ENCODE results near the gene WDSUB1.

The WDSUB1 gene

GRCh38 chr2:159230145-159230877 lies 56.2 kb downstream of the WDSUB1 start:
- H3K27ac ChIP-seq (ENCODE audit: low read depth, low read length), result no peak overlapping the region
- H3K9me3 ChIP-seq (ENCODE audit: low read length), result no peaks in the 10 kb centered on the region
- H3K27me3 ChIP-seq (ENCODE audit: control insufficient read depth in 1 of 2, insufficient read depth in 2 of 2, low read length in 2 of 2), result no peaks in the 10 kb centered on the region
- H3K4me1 ChIP-seq (ENCODE audit: insufficient read depth, low read length), result peaks cover 6% of the 10 kb centered on the region
- H3K36me3 ChIP-seq (ENCODE audit: insufficient read depth, low read length), result peaks cover 42% of the 10 kb centered on the region
- no peak overlapping the region for H3K9ac ChIP-seq (ENCODE audit: low read length)
- H3K4me3 ChIP-seq (ENCODE audit: low read depth in 1 of 2, low read length in 2 of 2), result no peak overlapping the region

GRCh38 chr2:159229476-159230144 lies 56.9 kb downstream of the WDSUB1 start:
- Histone ChIP-seq H3K4me3 (ENCODE audit: low read depth in 1 of 2, low read length in 2 of 2) (no peak overlapping the region), H3K9ac (ENCODE audit: low read length) (no peak overlapping the region), H3K4me1 (ENCODE audit: insufficient read depth, low read length) (peaks cover 6% of the 10 kb centered on the region), H3K27me3 (ENCODE audit: control insufficient read depth in 1 of 2, insufficient read depth in 2 of 2, low read length in 2 of 2) (no peaks in the 10 kb centered on the region), H3K27ac (ENCODE audit: low read depth, low read length) (no peak overlapping the region), H3K9me3 (ENCODE audit: low read length) (no peaks in the 10 kb centered on the region), H3K36me3 (ENCODE audit: insufficient read depth, low read length) (peaks cover 42% of the 10 kb centered on the region)

- no peaks in the 10 kb centered on the region for H3K27me3 ChIP-seq (ENCODE audit: control insufficient read depth in 1 of 2, insufficient read depth in 2 of 2, low read length in 2 of 2)
- H3K36me3 ChIP-seq (ENCODE audit: insufficient read depth, low read length), result peaks cover 49% of the 10 kb centered on the region
- H3K9me3 ChIP-seq (ENCODE audit: low read length), result no peaks in the 10 kb centered on the region
- H3K4me1 ChIP-seq (ENCODE audit: insufficient read depth, low read length), result peaks cover 6% of the 10 kb centered on the region
- H3K27ac ChIP-seq (ENCODE audit: low read depth, low read length), result no peak overlapping the region
- no peak overlapping the region for H3K9ac ChIP-seq (ENCODE audit: low read length)
- no peak overlapping the region for H3K4me3 ChIP-seq (ENCODE audit: low read depth in 1 of 2, low read length in 2 of 2)
These were observed 58.4 kb downstream of the WDSUB1 start for GRCh38 chr2:159228081-159228581.

GRCh38 chr2:159227467-159227866 lies 59.0 kb downstream of the WDSUB1 start:
- Histone ChIP-seq H3K4me3 (ENCODE audit: low read depth in 1 of 2, low read length in 2 of 2) (no peak overlapping the region), H3K9me3 (ENCODE audit: low read length) (no peaks in the 10 kb centered on the region), H3K36me3 (ENCODE audit: insufficient read depth, low read length) (peaks cover 49% of the 10 kb centered on the region), H3K9ac (ENCODE audit: low read length) (no peak overlapping the region), H3K4me1 (ENCODE audit: insufficient read depth, low read length) (no peaks in the 10 kb centered on the region), H3K27me3 (ENCODE audit: control insufficient read depth in 1 of 2, insufficient read depth in 2 of 2, low read length in 2 of 2) (no peaks in the 10 kb centered on the region), H3K27ac (ENCODE audit: low read depth, low read length) (no peak overlapping the region)

GRCh38 chr2:159226608-159227385 lies 59.7 kb downstream of the WDSUB1 start:
- Histone ChIP-seq H3K9ac (ENCODE audit: low read length) (no peak overlapping the region), H3K36me3 (ENCODE audit: insufficient read depth, low read length) (peaks cover 49% of the 10 kb centered on the region), H3K4me3 (ENCODE audit: low read depth in 1 of 2, low read length in 2 of 2) (no peak overlapping the region), H3K4me1 (ENCODE audit: insufficient read depth, low read length) (no peaks in the 10 kb centered on the region), H3K27ac (ENCODE audit: low read depth, low read length) (no peak overlapping the region), H3K9me3 (ENCODE audit: low read length) (no peaks in the 10 kb centered on the region), H3K27me3 (ENCODE audit: control insufficient read depth in 1 of 2, insufficient read depth in 2 of 2, low read length in 2 of 2) (no peaks in the 10 kb centered on the region)

- no peaks in the 10 kb centered on the region for H3K9me3 ChIP-seq (ENCODE audit: low read length)
- no peak overlapping the region for H3K4me3 ChIP-seq (ENCODE audit: low read depth in 1 of 2, low read length in 2 of 2)
- H3K4me1 ChIP-seq (ENCODE audit: insufficient read depth, low read length), result no peaks in the 10 kb centered on the region
- H3K27ac ChIP-seq (ENCODE audit: low read depth, low read length), result no peak overlapping the region
- H3K9ac ChIP-seq (ENCODE audit: low read length), result no peak overlapping the region
- H3K36me3 ChIP-seq (ENCODE audit: insufficient read depth, low read length), result peaks cover 49% of the 10 kb centered on the region
- no peaks in the 10 kb centered on the region for H3K27me3 ChIP-seq (ENCODE audit: control insufficient read depth in 1 of 2, insufficient read depth in 2 of 2, low read length in 2 of 2)
These were observed 60.4 kb downstream of the WDSUB1 start for GRCh38 chr2:159226059-159226461.

- H3K4me3 ChIP-seq (ENCODE audit: low read depth in 1 of 2, low read length in 2 of 2), result no peak overlapping the region
- peaks cover 43% of the 10 kb centered on the region for H3K36me3 ChIP-seq (ENCODE audit: insufficient read depth, low read length)
- H3K9me3 ChIP-seq (ENCODE audit: low read length), result no peaks in the 10 kb centered on the region
- H3K4me1 ChIP-seq (ENCODE audit: insufficient read depth, low read length), result no peaks in the 10 kb centered on the region
- no peaks in the 10 kb centered on the region for H3K27me3 ChIP-seq (ENCODE audit: control insufficient read depth in 1 of 2, insufficient read depth in 2 of 2, low read length in 2 of 2)
- no peak overlapping the region for H3K27ac ChIP-seq (ENCODE audit: low read depth, low read length)
- H3K9ac ChIP-seq (ENCODE audit: low read length), result no peak overlapping the region
These were observed 61.2 kb downstream of the WDSUB1 start for GRCh38 chr2:159225025-159226016.

- Histone ChIP-seq H3K4me1 (ENCODE audit: insufficient read depth, low read length) (no peaks in the 10 kb centered on the region), H3K27me3 (ENCODE audit: control insufficient read depth in 1 of 2, insufficient read depth in 2 of 2, low read length in 2 of 2) (no peaks in the 10 kb centered on the region), H3K9me3 (ENCODE audit: low read length) (no peaks in the 10 kb centered on the region), H3K4me3 (ENCODE audit: low read depth in 1 of 2, low read length in 2 of 2) (no peak overlapping the region), H3K9ac (ENCODE audit: low read length) (no peak overlapping the region), H3K27ac (ENCODE audit: low read depth, low read length) (no peak overlapping the region), H3K36me3 (ENCODE audit: insufficient read depth, low read length) (peaks cover 40% of the 10 kb centered on the region)
These were observed 62.3 kb downstream of the WDSUB1 start for GRCh38 chr2:159224061-159224813.

GRCh38 chr2:159219394-159219998 lies 67.0 kb downstream of the WDSUB1 start:
- Histone ChIP-seq H3K9ac (ENCODE audit: low read length) (no peak overlapping the region), H3K27me3 (ENCODE audit: control insufficient read depth in 1 of 2, insufficient read depth in 2 of 2, low read length in 2 of 2) (no peaks in the 10 kb centered on the region), H3K36me3 (ENCODE audit: insufficient read depth, low read length) (peaks cover 27% of the 10 kb centered on the region), H3K4me3 (ENCODE audit: low read depth in 1 of 2, low read length in 2 of 2) (no peak overlapping the region), H3K27ac (ENCODE audit: low read depth, low read length) (no peak overlapping the region), H3K9me3 (ENCODE audit: low read length) (no peaks in the 10 kb centered on the region), H3K4me1 (ENCODE audit: insufficient read depth, low read length) (no peaks in the 10 kb centered on the region)

GRCh38 chr2:159218389-159218788 lies 68.1 kb downstream of the WDSUB1 start:
- no peak overlapping the region for H3K4me3 ChIP-seq (ENCODE audit: low read depth in 1 of 2, low read length in 2 of 2)
- H3K9ac ChIP-seq (ENCODE audit: low read length), result no peak overlapping the region
- peaks cover 17% of the 10 kb centered on the region for H3K36me3 ChIP-seq (ENCODE audit: insufficient read depth, low read length)
- no peaks in the 10 kb centered on the region for H3K9me3 ChIP-seq (ENCODE audit: low read length)
- H3K27me3 ChIP-seq (ENCODE audit: control insufficient read depth in 1 of 2, insufficient read depth in 2 of 2, low read length in 2 of 2), result no peaks in the 10 kb centered on the region
- no peaks in the 10 kb centered on the region for H3K4me1 ChIP-seq (ENCODE audit: insufficient read depth, low read length)
- no peak overlapping the region for H3K27ac ChIP-seq (ENCODE audit: low read depth, low read length)

Data from muscle layer of colon (tissue), 2 donors.